HG03045 (cell line): ENCODE results near the gene WWTR1.
A peak's percentile ranks its signal among the peaks of the same experiment; 100 is the strongest.

ENCODE experiments used
- ATAC-seq: cut with Tn5 transposase; IDR thresholded peaks from one replicate; pipeline ENCODE4 v1.9.1; 2021; ENCODE audit warnings: mild to moderate bottlenecking, moderate library complexity; ENCODE audit not compliant: unreplicated experiment

The WWTR1 gene

DNA sequence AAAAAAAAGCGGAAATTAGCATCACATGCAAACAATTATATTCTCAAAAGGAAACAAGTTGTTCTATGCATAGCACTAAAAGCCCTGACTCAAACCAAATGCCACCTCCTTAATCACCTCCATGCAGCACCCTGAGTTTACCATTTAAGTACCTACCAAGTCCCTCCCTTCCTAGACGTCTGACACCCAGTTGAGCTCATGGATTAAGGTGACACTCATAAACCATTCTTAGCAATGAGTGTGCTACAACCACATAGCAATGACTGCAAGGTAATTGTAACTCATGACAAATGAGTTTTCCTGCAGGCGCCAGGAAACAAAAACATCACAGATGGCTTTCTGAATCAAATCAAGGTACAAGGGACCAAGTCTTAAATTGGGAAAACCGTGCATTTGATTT is 32.0 kb downstream of the WWTR1 start:
- no peak for ATAC-seq

DNA sequence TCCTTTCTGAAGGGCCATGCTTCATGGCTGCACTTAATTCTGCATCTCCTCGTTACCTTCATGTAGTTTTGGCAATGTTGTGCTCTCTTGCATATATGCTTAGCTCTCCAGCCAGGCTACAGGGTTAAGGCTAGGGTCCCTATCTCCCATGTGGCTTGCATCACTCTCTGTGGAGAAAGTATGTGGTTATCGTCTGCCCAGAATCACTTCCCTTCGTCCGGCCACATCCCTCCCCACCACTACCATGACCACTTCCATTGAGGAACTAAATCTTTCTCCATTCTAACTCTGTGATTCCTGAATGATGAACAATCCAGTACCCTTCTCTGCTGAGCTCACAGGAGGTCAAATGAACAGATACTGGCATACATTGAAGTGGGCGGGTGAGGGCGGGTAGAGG is 34.0 kb downstream of the WWTR1 start:
- ATAC-seq, result no peak

DNA sequence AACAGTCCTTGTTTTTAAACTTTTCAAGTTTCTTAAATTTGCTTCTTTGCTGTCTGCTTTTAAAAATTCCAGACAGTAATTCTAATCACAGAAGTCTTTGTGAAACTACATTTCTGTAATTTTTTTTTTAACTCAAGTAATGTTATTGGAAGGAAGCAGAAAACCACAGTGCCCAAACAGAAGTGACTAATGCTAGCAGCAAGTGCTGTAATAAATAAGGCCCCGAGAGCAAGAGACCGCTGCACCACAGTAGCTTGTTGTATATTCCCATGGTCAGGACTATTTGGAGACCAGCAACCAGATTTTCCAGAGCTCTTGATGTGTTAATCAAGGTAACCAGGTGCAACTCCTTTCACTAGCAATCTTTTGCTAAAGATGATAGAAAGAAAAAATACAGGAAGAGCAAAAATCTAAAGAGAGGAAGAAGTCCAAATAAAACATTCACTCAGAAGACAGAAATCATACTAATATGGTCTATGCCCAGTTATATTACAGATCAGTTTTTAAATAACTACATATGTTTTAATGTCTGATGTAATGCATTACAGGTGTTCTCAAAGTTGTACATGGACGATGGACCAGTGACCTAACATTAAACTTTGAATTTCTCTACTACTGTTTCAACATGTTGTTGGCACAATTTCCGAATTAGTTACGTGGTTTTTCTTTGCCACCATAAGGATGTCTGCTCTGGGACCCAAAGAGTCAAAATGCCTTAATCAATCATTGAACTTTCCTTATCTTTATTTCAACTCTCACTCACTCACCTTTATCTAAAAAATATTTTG is 36.4 kb downstream of the WWTR1 start:
- no peak for ATAC-seq

DNA sequence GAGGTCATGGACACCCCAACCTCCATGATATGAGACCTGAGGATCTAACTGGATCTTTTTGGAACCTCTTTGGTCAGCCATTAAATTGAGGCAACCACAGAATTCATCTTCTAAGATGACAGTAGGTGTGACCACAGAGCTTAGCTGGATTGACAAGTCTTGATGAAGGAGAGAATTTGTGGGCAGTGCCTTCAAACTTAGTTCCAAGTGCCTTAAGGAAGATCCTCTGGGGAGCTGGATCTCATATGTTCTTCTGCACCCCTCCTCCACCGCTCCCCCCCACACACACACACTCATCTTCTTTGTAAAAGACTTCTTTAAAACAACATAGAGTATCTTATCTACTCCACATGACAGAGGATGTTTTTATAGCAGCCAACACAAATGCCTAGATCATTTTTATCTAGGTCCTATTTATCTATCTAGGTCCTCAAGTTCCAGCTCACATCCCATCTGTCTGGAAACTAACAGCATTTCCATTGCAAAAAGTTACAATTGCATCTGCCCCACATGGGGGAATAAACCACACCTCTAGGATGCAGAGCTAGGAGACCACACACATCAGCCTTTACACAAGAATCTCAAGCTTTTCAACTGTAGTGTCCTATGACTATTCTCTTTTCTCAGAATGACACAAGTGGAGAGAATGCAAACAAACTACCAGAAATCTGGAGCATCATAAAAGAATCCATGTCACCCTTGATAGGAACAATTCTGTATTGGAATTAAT is 37.4 kb downstream of the WWTR1 start:
- peak; percentile 54 for ATAC-seq

DNA sequence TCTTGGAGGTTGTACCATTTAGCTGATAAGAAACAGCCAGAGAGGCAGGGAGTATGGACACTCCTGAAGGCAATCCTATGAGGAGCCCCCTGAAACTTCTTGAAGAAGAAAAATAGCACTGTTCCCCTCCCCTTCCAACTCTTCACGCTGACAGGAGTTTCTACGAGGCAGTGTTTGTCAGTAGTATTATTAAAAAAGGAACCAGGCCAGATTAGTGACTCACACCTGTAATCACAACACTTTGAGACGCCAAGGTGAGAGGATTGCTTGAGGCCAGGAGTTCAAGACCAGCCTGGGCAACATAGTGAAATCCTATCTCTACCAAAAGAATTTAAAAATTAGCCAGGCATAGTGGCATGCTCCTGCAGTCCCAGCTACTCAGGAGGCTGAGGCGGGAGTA is 38.7 kb downstream of the WWTR1 start:
- ATAC-seq, result no peak

DNA sequence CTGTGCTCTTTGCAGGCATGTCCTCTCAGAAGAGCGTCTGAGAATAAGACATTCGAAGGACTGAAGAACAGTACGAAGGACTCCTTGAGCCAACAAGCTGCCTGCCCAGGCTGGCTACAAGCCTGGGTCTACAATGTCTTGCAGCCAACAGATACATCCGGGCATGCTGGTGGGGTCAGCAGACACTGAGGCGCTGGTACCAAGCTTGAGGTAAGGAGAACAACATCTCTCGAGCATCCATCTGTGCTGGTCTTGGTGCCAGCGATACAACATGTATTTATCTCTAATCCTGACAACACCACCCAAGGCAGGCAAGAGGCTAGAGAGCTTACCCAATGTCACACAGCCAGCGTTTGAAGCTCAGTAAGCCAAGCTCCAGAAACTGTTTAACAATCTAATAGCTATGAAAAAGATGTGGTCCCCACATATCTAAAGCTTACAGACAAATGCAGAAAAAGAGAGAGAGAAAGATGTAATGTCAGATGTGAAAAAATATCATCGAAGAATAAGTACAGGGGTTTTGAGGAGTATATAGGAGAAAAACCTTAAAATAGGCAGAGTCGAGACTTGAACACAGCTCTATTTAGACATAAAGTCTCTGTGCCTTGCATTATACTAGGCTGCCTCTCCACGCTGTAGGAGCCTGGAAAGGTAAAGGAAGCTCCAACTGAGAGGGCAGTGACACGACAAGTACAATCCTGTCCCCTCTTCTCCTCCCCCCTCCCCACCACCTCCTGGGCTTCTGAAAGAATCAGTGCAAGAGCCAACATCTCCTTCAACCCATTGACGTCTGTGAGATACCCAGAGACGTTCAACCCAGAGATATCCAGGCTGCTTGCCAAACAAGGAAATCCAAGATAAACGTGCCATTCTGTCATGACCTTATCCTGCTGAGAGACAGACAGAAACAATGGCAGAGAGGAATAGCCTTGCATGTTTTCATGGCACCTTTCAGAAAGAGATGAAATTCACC is 39.4 kb downstream of the WWTR1 start:
- ATAC-seq, result no peak

DNA sequence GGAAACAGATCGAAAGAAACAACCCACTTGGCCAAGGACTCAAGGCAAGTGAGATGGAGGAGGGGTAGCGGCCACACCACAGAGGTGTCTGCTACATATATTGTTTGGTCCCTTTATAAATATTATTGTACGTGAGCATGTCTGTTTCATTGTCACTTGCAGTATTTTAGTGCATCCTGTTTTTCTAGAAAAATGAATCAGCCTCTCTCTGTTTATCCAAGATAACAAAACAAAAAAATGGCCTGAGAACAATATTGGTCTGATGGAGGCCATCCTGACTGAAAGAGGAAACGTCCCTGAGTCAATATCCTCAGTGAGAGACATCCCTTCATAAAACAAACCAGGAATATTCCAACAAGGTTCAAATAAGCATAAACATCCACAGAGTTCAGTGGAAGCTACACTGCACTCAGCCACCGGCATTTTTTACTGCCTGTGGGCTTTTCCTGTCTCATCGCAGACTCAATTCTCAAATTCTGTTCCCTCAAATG is 42.0 kb downstream of the WWTR1 start:
- no peak for ATAC-seq

DNA sequence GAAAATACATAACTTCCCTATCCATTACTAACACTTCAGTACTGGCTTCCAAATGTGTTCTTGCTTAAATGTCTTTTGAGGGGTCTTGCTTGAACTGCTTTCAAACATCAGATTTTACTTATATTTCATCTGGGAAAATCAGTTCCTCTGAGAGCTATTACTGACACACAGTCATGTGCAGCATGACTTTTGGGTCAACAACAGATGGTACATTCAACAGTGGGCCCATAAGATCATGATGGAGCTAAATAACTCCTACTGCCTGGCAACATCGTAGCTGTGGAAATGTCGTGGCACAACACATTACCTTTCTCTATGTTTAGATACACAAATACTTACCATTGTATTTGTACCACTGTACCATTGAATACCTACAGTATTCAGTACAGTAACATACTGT is 43.8 kb downstream of the WWTR1 start:
- no peak for ATAC-seq

DNA sequence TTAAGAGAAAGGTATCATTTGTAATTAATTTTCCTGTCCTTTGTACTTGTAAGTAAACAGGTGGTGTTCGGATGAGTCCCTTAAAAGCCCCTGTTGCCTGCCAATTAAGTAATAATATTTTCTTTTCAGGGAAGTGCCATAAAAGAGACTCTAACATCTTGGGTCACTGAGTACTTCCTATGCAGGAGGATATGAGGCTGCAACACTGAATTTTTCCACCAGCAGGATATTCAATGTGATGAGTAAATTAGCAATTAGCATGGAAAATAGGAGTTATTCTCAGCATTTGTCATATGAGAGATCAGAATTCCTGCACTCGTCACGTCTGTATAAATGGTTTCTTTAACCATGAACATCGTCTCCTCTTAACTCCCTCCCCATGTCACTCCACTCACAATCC is 45.4 kb downstream of the WWTR1 start:
- ATAC-seq, result no peak

DNA sequence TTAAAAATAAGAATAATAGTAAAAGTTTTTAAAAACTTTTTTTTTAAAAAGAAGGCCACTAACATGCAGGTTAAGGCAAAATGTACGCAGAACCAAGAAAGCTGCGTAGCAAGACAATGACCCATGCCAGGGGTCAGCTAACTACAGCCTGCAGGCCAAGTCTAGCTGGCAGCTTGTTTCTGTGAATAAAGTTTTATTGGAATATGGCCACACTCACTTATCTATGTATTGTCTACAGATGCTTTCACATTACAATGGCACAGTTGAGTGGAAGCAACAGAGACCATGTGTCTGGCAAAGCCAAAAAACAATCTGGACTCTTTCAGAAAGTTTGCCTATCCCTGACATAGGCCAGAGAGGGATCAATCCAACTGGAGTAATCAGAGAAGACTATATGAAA is 46.7 kb downstream of the WWTR1 start:
- ATAC-seq, result no peak

DNA sequence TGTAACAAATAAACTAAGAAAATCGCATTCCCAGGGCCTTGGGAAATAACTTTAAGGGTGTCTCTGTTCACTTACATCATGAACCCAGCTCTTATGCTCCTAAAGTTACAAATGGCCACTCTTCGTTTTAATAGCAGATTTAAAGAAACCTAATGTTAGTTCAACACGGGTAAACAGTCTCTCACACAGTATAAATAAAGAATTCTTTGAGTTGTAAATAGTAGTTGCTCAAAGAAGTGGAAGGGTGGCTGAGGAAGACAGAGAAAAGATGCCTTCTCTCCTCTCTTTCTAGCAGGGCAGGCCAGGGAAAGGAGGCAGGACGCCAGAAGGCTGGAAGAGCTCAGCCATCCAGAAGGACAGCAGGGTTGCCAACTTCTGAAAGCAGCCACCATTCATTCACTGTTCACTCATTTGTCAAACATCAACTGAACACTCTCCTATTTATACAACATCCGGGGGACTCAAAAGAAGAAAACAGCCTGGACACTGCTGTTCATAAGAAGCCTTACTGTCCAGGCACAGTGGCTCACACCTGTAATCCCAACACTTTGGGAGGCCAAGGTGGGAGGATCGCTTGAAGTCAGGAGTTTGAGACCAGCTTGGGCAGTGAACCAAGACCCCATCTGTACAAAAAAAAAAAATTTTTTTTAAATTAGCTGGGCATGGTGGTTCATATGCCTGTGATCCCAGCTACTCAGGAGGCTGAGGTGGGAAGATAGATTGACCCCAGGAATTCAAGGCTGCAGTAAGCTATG is 47.3 kb downstream of the WWTR1 start:
- no peak for ATAC-seq

DNA sequence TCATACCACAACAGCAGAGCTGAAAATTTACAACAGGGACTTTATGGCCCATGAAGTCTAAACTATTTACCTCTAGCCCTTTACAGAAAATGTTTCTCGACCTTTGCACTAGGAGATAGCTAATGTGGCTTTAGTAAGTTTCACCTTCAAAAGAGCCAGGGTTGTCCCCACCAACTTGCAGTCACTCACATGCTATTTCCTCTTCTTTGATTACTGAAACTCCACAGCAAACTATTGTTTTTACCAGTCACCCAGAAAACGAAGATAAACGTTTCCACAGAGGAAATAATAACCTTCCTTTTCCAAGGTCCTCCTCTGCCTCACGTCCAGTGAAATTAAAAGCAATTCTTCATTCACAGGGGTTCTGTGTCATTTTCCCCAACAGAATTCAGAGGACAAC is 48.2 kb downstream of the WWTR1 start:
- ATAC-seq, result peak; percentile 87

DNA sequence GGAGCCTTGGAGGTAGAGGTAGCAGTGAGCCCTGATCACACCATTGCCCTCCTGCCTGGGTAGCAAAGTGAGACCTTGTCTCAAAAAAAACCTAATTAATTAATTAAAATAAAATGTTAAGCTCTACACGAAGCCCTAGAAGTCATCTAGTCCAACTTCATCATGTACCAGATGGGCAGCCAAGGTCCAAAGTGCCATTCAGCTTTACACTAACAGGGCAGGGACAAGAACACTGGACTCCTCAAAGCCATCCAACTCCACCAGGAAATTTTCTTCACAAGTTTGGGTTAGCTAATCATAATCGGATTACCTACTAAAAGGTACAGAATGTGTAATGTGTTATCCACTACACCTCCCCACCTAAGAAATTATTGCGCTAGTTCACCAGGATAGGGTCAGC is 48.8 kb downstream of the WWTR1 start:
- ATAC-seq, result no peak

DNA sequence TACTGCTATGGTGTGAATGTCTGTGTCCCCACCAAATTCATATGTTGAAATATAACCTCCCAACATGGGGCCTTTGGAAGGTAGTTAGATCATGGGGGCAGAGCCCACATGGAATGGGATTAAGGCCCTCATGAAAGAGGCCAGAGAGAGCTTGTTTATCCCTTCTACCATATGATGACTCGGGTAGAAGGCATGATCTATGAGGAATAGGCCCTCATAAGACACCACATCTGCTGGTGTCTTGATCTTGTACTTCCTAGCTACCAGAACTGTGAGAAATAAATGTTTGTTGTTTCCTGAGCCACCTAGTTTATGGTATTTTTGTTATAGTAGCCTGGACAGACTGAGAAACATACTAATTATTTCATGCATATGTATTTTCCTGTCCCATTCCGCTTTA is 51.9 kb downstream of the WWTR1 start:
- ATAC-seq, result no peak

DNA sequence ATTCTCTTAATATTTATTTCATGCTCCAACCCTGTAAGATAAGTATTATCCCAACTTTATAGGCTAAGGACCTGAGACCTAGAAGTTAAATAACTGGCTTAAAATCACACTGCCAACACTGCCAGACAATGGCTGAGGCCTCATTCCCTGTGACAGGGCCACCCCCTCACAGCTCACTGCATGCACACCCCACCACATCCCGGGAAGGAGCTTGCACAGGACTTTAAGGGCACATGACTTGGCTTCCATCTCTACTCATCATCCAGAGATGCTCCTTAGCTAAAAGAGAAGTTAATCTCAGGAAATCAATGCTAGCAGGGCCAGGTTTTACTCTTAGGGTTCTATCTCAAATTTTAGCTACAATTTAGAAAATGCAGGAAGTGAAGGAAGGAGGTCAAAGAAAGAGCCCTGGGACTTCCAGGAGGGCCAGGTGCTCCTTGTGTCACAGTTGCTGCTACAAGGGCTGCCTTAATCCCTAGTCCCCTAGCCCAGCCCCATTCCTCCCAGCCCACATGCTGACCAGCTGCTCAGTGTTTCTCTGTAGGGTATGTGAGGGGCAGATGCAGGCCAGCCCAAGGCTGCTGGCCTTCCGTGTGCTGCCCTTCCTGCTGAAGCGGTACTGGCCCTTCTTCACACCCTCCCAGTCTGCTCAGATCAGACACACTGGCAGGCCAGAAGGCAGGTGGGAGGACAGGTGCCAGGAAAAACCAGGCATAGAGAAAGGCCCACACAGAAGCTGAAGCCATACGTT is 53.5 kb downstream of the WWTR1 start:
- no peak for ATAC-seq

DNA sequence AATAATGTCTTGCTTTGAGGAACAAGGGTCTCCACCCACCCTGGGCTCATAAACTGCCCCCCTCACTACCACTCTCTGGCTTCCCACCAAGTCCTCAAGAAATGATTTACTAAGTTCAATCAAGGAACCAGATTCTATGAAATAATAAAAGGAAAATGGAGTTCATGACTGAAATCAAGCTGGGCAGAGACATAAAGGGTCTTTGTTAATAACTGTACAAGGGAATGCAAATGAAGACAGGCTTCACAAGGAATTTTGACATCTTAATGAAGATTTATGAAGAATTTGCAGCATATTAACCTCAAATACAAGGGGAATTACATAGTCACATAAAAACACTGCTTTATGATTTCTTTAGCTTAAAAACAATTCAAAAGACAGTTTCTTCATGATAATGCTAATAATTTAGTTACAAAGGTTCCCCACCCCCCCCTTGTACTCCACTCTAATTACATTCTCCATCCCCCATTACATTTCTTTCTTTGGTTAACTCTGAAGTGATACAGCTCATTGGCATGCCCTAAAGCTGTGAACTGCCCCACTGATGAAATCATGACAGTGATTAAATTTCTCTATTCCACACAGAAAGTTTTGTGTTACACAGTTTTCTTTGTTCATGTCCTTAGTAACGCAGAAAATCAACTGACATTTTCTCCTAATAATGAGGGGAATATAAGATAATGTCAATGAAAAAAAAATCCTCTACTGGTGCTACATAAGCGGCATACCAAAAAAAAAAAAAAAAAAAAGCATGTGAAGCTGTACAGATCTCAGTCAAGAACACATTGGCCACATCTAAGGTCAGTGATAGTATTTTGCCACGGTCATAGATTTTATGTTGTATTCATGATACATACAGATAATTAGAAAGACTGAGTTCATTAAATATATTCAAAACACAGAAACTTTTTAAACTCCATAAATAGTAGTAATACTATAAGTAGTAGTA is 54.4 kb downstream of the WWTR1 start:
- ATAC-seq, result no peak

DNA sequence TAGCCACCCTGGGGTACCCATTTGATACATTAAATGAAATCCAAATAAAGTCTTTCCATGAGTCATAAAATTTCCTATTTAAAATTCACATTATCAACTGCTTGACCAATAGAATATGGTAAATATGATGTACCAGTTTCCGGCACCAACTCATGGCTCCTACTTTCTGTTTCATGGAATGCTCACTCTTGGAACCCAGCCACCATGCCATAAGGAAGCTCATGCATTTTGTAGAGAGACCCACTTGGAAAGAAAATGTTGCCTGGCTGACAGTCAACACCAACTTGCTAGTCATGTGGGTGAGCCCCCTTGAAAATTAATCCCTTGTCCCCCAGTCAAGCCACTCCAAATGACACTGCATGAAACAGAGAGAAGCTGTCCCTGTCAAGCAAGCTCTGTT is 57.2 kb downstream of the WWTR1 start:
- ATAC-seq, result no peak

DNA sequence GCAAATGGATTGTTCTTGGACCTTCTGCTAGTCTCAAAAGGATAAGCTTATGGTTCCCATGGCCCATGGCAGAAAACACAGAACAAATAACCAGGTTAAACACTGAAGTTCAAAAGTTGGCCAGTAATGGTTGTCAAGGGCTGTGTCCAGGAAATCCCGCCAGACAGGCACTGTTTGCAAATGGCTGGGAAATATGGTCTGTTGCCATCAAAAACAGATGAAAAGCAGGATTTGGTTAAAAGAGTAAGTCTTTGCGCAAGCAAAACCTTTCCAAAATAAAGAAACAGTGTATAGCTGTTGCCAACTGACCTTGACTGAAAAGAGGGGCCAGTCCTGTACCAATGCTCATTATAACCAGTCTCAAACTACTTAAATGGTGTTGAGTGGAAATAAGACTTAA is 58.6 kb downstream of the WWTR1 start:
- no peak for ATAC-seq
